GM19372 (cell line): ENCODE measurements around the gene SNED1.

Experiments used
- ATAC-seq: cut with Tn5 transposase; IDR thresholded peaks from one replicate; pipeline ENCODE4 v1.9.1; 2021; ENCODE audit warnings: mild to moderate bottlenecking, low read depth, moderate library complexity; ENCODE audit not compliant: unreplicated experiment

The SNED1 gene

GRCh38 chr2:241140445-241140840 is 142.0 kb downstream of the SNED1 start:
- no peak for ATAC-seq

- ATAC-seq, result no peak
Measured at GRCh38 chr2:241141214-241141770, 142.9 kb downstream of the SNED1 start.

- no peak for ATAC-seq
Measured at GRCh38 chr2:241142063-241142462, 143.6 kb downstream of the SNED1 start.

- ATAC-seq, result no peak
Measured at GRCh38 chr2:241142593-241142992, 144.2 kb downstream of the SNED1 start.
